ENCODE results near the gene NECTIN4. TPM values are rescaled to one million over a fixed set of nuclear protein-coding genes. Genes with fewer than 3 reads are reported as not detected.

Gene NECTIN4
- total RNA-seq (2014; rRNA removed; shearing (Covaris generic)), result not detected in 2 replicates

GRCh38 chr1:161089251-161089924, at the start of gene NECTIN4:
Gene NECTIN4 (minus strand): TSS chr1:161089558. CDS start chr1:161089296, 262 bp downstream.
- Histone ChIP-seq H3K4me3 (ENCODE audit: insufficient read depth, low read depth, low read length) (no peak within 1 kb of the TSS), H3K36me3 (replicated peaks; ENCODE audit: control insufficient read depth, insufficient read depth, low read length) (no peaks in the 10 kb centered on the region), H3K27me3 (ENCODE audit: control insufficient read depth, insufficient read depth, low read length) (no peaks in the 10 kb centered on the region)
- peak; percentile 80 for DNase-seq

GRCh38 chr1:161138431-161138830, 49.1 kb upstream of the NECTIN4 start:
- no peak for DNase-seq
- no peaks in the 10 kb centered on the region for H3K27me3 ChIP-seq (ENCODE audit: control insufficient read depth, insufficient read depth, low read length)
- H3K36me3 ChIP-seq (replicated peaks; ENCODE audit: control insufficient read depth, insufficient read depth, low read length), result no peaks in the 10 kb centered on the region
- no peak overlapping the region for H3K4me3 ChIP-seq (ENCODE audit: insufficient read depth, low read depth, low read length)

- Histone ChIP-seq H3K4me3 (ENCODE audit: insufficient read depth, low read depth, low read length) (no peak overlapping the region), H3K27me3 (ENCODE audit: control insufficient read depth, insufficient read depth, low read length) (no peaks in the 10 kb centered on the region), H3K36me3 (replicated peaks; ENCODE audit: control insufficient read depth, insufficient read depth, low read length) (no peaks in the 10 kb centered on the region)
- DNase-seq, result no peak
Observed at GRCh38 chr1:161137881-161138280, 48.5 kb upstream of the NECTIN4 start.

- DNase-seq, result peak; percentile 33
- Histone ChIP-seq H3K4me3 (ENCODE audit: insufficient read depth, low read depth, low read length) (peak overlapping the region; percentile 74), H3K36me3 (replicated peaks; ENCODE audit: control insufficient read depth, insufficient read depth, low read length) (peaks cover 3% of the 10 kb centered on the region), H3K27me3 (ENCODE audit: control insufficient read depth, insufficient read depth, low read length) (no peaks in the 10 kb centered on the region)
Observed at GRCh38 chr1:161133220-161133740, 43.9 kb upstream of the NECTIN4 start.

GRCh38 chr1:161132410-161133219, 43.3 kb upstream of the NECTIN4 start, which contains the start of gene DEDD:
Gene DEDD (minus strand): TSS chr1:161132667. CDS start chr1:161124462, 8,205 bp downstream.
- Histone ChIP-seq H3K27me3 (ENCODE audit: control insufficient read depth, insufficient read depth, low read length) (no peaks in the 10 kb centered on the region), H3K36me3 (replicated peaks; ENCODE audit: control insufficient read depth, insufficient read depth, low read length) (peaks cover 3% of the 10 kb centered on the region), H3K4me3 (ENCODE audit: insufficient read depth, low read depth, low read length) (peak within 1 kb of the TSS; percentile 74)
- DNase-seq, result peak; percentile 97

- no peaks in the 10 kb centered on the region for H3K27me3 ChIP-seq (ENCODE audit: control insufficient read depth, insufficient read depth, low read length)
- H3K36me3 ChIP-seq (replicated peaks; ENCODE audit: control insufficient read depth, insufficient read depth, low read length), result peaks cover 3% of the 10 kb centered on the region
- DNase-seq, result no peak
- H3K4me3 ChIP-seq (ENCODE audit: insufficient read depth, low read depth, low read length), result peak overlapping the region; percentile 74
Observed at GRCh38 chr1:161131523-161132409, 42.4 kb upstream of the NECTIN4 start.

- no peak for DNase-seq
- no peak overlapping the region for H3K4me3 ChIP-seq (ENCODE audit: insufficient read depth, low read depth, low read length)
Observed at GRCh38 chr1:161130266-161130665, 40.9 kb upstream of the NECTIN4 start.

GRCh38 chr1:161128591-161129420, 39.4 kb upstream of the NECTIN4 start:
- Histone ChIP-seq H3K27me3 (ENCODE audit: control insufficient read depth, insufficient read depth, low read length) (no peaks in the 10 kb centered on the region), H3K36me3 (replicated peaks; ENCODE audit: control insufficient read depth, insufficient read depth, low read length) (peaks cover 7% of the 10 kb centered on the region), H3K4me3 (ENCODE audit: insufficient read depth, low read depth, low read length) (no peak overlapping the region)
- no peak for DNase-seq

More at GRCh38 chr1:161130266-161130665, 40.9 kb upstream of the NECTIN4 start:
- Histone ChIP-seq H3K36me3 (replicated peaks; ENCODE audit: control insufficient read depth, insufficient read depth, low read length) (peaks cover 3% of the 10 kb centered on the region), H3K27me3 (ENCODE audit: control insufficient read depth, insufficient read depth, low read length) (no peaks in the 10 kb centered on the region)

- H3K27me3 ChIP-seq (ENCODE audit: control insufficient read depth, insufficient read depth, low read length), result no peaks in the 10 kb centered on the region
- peaks cover 15% of the 10 kb centered on the region for H3K36me3 ChIP-seq (replicated peaks; ENCODE audit: control insufficient read depth, insufficient read depth, low read length)
- H3K4me3 ChIP-seq (ENCODE audit: insufficient read depth, low read depth, low read length), result no peak overlapping the region
- DNase-seq, result no peak
Observed at GRCh38 chr1:161127649-161128048, 38.3 kb upstream of the NECTIN4 start.

- no peaks in the 10 kb centered on the region for H3K27me3 ChIP-seq (ENCODE audit: control insufficient read depth, insufficient read depth, low read length)
- no peak overlapping the region for H3K4me3 ChIP-seq (ENCODE audit: insufficient read depth, low read depth, low read length)
- H3K36me3 ChIP-seq (replicated peaks; ENCODE audit: control insufficient read depth, insufficient read depth, low read length), result peaks cover 36% of the 10 kb centered on the region
- no peak for DNase-seq
Observed at GRCh38 chr1:161122967-161123366, 33.6 kb upstream of the NECTIN4 start.

- Histone ChIP-seq H3K4me3 (ENCODE audit: insufficient read depth, low read depth, low read length) (no peak overlapping the region), H3K36me3 (replicated peaks; ENCODE audit: control insufficient read depth, insufficient read depth, low read length) (peaks cover 36% of the 10 kb centered on the region), H3K27me3 (ENCODE audit: control insufficient read depth, insufficient read depth, low read length) (no peaks in the 10 kb centered on the region)
- DNase-seq, result no peak
Observed at GRCh38 chr1:161121834-161122233, 32.5 kb upstream of the NECTIN4 start.

- DNase-seq, result no peak
- H3K27me3 ChIP-seq (ENCODE audit: control insufficient read depth, insufficient read depth, low read length), result no peaks in the 10 kb centered on the region
- H3K4me3 ChIP-seq (ENCODE audit: insufficient read depth, low read depth, low read length), result no peak overlapping the region
- peaks cover 36% of the 10 kb centered on the region for H3K36me3 ChIP-seq (replicated peaks; ENCODE audit: control insufficient read depth, insufficient read depth, low read length)
Observed at GRCh38 chr1:161121042-161121650, 31.8 kb upstream of the NECTIN4 start.

All from H7 (cell line).